Pancreas (tissue), 10 donors: Measurements from ENCODE around the gene BPIFB3. TPM values are rescaled to one million over a fixed set of nuclear protein-coding genes. Genes with fewer than 3 reads are reported as not detected.

Experiments used
- ATAC-seq, 4 donors: fragments of 200-7000 bp; cut with Tn5 transposase; one replicate each; pipeline versions ENCODE4 v1.8.0 to v1.9.1; 2020; ENCODE audit warnings: mild to moderate bottlenecking in 4 of 4, moderate library complexity in 4 of 4
- DNase-seq, 6 donors: peaks; one replicate each; pipeline ENCODE4 v3.0.0-alpha.2; 2020
- FAIRE-seq: peaks from 2 replicates; lab custom pipeline; 2012; peaks lifted over from hg19 to GRCh38; lab: Jason Lieb, UNC
- H3K27ac ChIP-seq, 4 donors: fragments of 200-600 bp; sonication (generic); 1 replicate in 3 of 4; 2 replicates in 1 of 4; pipeline versions ENCODE4 v1.5.0 to v1.8.0; 2020
- H3K27me3 ChIP-seq, 4 donors: fragments of 200-600 bp; one replicate each; pipeline ENCODE4 v1.8.0; 2021
- H3K36me3 ChIP-seq, 3 donors: fragments of 200-600 bp; sonication (generic) in 1 of 3; one replicate each; pipeline versions ENCODE4 v1.5.0 to v1.8.0; 2020 to 2021
- H3K4me1 ChIP-seq, 3 donors: fragments of 200-600 bp; one replicate each; pipeline ENCODE4 v1.8.0; 2021
- H3K4me3 ChIP-seq, 4 donors: fragments of 200-600 bp; sonication (generic) in 2 of 4; one replicate each; pipeline versions ENCODE4 v1.5.0 to v1.8.0; 2020 to 2021
- H3K9me3 ChIP-seq, 4 donors: fragments of 200-600 bp; one replicate each; pipeline ENCODE4 v1.8.0; 2021
- WGBS, 2 donors: extraction: QIAGEN DNeasy Blood & Tissue Kit; methylation state at CpG; one replicate each; pipeline ENCODE4 v1.1.7; 2013; 5-methylcytosine and 5-hydroxymethylcytosine counted together
- intact Hi-C, 3 donors: fragments of 100-400 bp; cut with DNase I; formaldehyde crosslinking; loops; one replicate each; pipeline versions ENCODE4 v1.11.1 to v1.14.2; 2022
- polyA plus RNA-seq, 2 donors: library from polyadenylated mRNA; stranded (reverse); fragments of 200-250 nt; gene quantifications; one replicate each; pipeline ENCODE4 v1.2.3, GENCODE V29; 2013
- total RNA-seq, 6 donors: library from RNA; stranded (reverse); fragmentation: NEBNext Ultra II Directional in 4 of 6; extraction: Animal tissue kit (Norgen Biotek cat#: 25700) in 4 of 6; gene quantifications; one replicate each; pipeline versions ENCODE4 v1.2.1 to v1.2.4, GENCODE V29; 2021 to 2023
- TF ChIP-seq, protein P1 (sequence below), 4 donors: fragments of 200-600 bp; sonication (generic) in 3 of 4; IDR thresholded peaks; one replicate each; pipeline versions ENCODE4 v1.5.0 to v1.8.0; 2021; ENCODE audit warnings: antibody characterized with exemption in 4 of 4
- donor health status: healthy with polysubstance abuse.
- donor health status: DM: no; HTN: no; CAD: no; lungs with moderate emphysema.
- donor health status: DM: no; HTN: no; CAD: no.
- donor health status: control.
- donor health status: control.
- donor health status: Bipolar disorder and iron deficiency.
- donor health status: DM: yes; HTN: yes; CAD: no.
- donor health status: DM: no; HTN: no; CAD: no.
- donor health status: DM: no; HTN: no; CAD: no.
- donor health status: DM: yes; HTN: yes; CAD: no.

Gene BPIFB3
- total and polyA plus RNA-seq, 8 donors: not detected

- Histone ChIP-seq H3K4me1 (no peaks in the 10 kb centered on the region), H3K4me3 (no peak overlapping the region), H3K9me3 (no peaks in the 10 kb centered on the region), H3K27me3 (no peaks in the 10 kb centered on the region), H3K27ac (no peak overlapping the region), H3K36me3 (no peaks in the 10 kb centered on the region)
- intact Hi-C loops: no loop called here
- TF ChIP-seq, protein P1, sequence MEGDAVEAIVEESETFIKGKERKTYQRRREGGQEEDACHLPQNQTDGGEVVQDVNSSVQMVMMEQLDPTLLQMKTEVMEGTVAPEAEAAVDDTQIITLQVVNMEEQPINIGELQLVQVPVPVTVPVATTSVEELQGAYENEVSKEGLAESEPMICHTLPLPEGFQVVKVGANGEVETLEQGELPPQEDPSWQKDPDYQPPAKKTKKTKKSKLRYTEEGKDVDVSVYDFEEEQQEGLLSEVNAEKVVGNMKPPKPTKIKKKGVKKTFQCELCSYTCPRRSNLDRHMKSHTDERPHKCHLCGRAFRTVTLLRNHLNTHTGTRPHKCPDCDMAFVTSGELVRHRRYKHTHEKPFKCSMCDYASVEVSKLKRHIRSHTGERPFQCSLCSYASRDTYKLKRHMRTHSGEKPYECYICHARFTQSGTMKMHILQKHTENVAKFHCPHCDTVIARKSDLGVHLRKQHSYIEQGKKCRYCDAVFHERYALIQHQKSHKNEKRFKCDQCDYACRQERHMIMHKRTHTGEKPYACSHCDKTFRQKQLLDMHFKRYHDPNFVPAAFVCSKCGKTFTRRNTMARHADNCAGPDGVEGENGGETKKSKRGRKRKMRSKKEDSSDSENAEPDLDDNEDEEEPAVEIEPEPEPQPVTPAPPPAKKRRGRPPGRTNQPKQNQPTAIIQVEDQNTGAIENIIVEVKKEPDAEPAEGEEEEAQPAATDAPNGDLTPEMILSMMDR (IDR thresholded peaks at IDR 0.05): no peak
- DNase-seq: no peak
- no peak for ATAC-seq
- FAIRE-seq: no peak
- WGBS, 2 donors: 60 to 65% methylated on average over 11 to 12 of the region's 12 CpGs
Observed at GRCh38 chr20:33027769-33028751, 25.6 kb upstream of the BPIFB3 start.

DNA sequence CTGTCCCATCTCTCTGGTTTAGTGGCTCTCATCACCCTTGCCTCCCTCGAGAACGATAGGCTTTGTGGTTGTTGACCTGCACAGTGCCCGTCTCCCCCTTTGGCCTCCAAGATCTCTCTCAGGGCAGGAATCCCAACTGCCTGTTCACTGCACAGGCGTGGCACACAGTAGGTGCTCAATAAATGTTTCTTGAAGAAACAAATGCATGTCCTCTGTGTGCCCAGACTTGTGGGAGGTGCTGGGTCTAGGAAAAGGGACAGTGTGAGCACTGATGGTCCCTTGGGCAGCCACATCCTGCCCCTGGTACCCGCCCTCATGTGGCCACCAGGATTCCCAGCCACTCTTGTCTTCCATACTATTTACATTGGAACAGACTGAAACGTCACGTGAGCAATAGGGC lies 24.8 kb upstream of the BPIFB3 start:
- TF ChIP-seq, protein P1 (IDR thresholded peaks at IDR 0.05): no peak
- 42 to 61% methylated on average over 7 of the region's 7 CpGs for WGBS, 2 donors
- no peaks in the 10 kb centered on the region for H3K36me3 ChIP-seq
- H3K4me1 ChIP-seq: no peaks in the 10 kb centered on the region
- ATAC-seq (no peak), DNase-seq (no peak), FAIRE-seq (no peak)
- intact Hi-C loops: no loop called here
- no peak overlapping the region for H3K27ac ChIP-seq
- H3K9me3 ChIP-seq: no peaks in the 10 kb centered on the region
- H3K4me3 ChIP-seq: no peak overlapping the region
- no peaks in the 10 kb centered on the region for H3K27me3 ChIP-seq

DNA sequence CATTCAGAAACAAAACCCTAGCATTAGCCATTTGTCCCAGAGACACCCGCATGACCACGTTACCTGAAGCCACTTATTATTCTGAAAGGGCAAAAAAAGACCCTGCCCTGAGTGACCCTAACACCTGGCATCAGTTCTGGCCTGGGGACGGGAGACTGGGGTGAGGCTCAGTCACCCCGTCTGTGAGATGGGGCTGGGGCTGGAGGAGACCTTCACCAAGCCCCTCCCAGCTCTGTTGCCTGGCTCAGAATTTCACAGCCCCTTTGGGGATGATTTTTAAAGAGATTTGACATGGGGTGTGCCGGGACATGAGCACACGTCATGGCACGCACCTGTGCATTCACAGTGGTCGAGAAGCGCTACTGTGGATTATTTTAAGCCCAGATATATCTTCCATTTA lies 23.6 kb upstream of the BPIFB3 start:
- Histone ChIP-seq H3K9me3 (no peaks in the 10 kb centered on the region), H3K4me1 (no peaks in the 10 kb centered on the region), H3K27ac (no peak overlapping the region), H3K36me3 (no peaks in the 10 kb centered on the region), H3K27me3 (no peaks in the 10 kb centered on the region), H3K4me3 (no peak overlapping the region)
- TF ChIP-seq, protein P1 (IDR thresholded peaks at IDR 0.05): no peak
- FAIRE-seq: no peak
- ATAC-seq: no peak
- intact Hi-C loops: no loop called here
- DNase-seq: no peak
- WGBS, 2 donors: 62 to 82% methylated on average over 9 of the region's 9 CpGs

DNA sequence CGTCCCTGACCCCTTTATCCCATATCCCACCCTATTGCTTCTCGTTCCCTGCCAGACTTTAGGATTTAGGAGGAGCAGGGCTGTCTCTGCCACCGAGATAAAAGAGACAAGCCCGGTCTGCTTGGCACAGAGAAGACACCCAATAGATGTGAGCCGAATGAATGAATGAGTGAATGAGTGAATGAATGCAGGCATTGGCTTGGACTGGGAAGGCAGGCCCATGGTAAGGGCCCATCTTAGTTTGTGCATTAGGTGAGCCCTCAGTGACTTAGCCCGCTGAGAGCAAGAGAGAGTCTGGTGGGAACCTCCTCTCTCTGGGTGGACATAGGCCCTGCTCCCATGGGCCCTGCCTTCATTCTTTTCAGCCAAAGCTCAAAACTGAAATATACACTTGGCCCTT lies 23.1 kb upstream of the BPIFB3 start:
- ATAC-seq (no peak), DNase-seq (no peak), FAIRE-seq (no peak)
- Histone ChIP-seq H3K27me3 (no peaks in the 10 kb centered on the region), H3K36me3 (no peaks in the 10 kb centered on the region), H3K27ac (no peak overlapping the region), H3K4me1 (no peaks in the 10 kb centered on the region), H3K9me3 (no peaks in the 10 kb centered on the region), H3K4me3 (no peak overlapping the region)
- TF ChIP-seq, protein P1 (IDR thresholded peaks at IDR 0.05): no peak
- WGBS, 2 donors: 62 to 72% methylated on average over 6 of the region's 6 CpGs
- intact Hi-C loops: no loop called here

DNA sequence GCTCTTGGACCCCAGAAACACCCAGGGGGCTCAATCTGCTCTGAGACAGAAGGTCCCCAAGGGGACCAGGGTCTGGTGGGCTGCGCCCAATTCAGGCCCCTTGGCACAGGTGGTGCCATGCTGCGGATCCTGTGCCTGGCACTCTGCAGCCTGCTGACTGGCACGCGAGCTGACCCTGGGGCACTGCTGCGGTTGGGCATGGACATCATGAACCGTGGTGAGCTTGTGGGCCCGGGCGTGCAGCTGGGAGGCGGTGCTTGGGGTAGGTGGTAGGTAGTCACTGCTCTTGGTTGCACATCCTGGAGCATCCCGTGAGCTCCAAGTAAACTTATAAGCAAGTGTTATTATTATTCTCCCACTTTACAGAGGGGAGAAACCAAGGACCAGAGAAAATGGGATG lies 22.2 kb upstream of the BPIFB3 start, which contains the start of gene BPIFB6:
Gene BPIFB6, plus strand, starts transcription at position 118 of the 400 bp plus-strand sequence. Its CDS starts 0 bp downstream, at position 118.
- DNase-seq: no peak
- H3K9me3 ChIP-seq: no peaks in the 10 kb centered on the region
- TF ChIP-seq, protein P1 (IDR thresholded peaks at IDR 0.05): no peak
- intact Hi-C loops: no loop called here
- H3K4me3 ChIP-seq: no peak within 1 kb of the TSS
- H3K4me1 ChIP-seq: no peaks in the 10 kb centered on the region
- H3K36me3 ChIP-seq: no peaks in the 10 kb centered on the region
- H3K27ac ChIP-seq: no peak within 1 kb of the TSS
- WGBS, 2 donors: 79 to 89% methylated on average over 10 of the region's 10 CpGs
- ATAC-seq: no peak
- no peaks in the 10 kb centered on the region for H3K27me3 ChIP-seq
- no peak for FAIRE-seq
